GM23338 (cell line): ENCODE measurements around the gene PPIA.

Experiments
- CREB1 ChIP-seq: fragments of 250-450 bp; sonication (Bioruptor Pico); IDR thresholded peaks from 2 replicates; pipeline ENCODE4 v1.5.0; 2020; ENCODE audit warnings: low read depth, mild to moderate bottlenecking, moderate library complexity
- ETS1 ChIP-seq: IDR thresholded peaks from 2 replicates; pipeline ENCODE4 v1.6.1; 2016; ENCODE audit warnings: antibody characterized with exemption
- EZH2 ChIP-seq: fragments of 200-600 bp; sonication (generic); IDR thresholded peaks from one replicate; pipeline ENCODE4 v1.8.0; 2017; ENCODE audit warnings: antibody characterized with exemption, mild to moderate bottlenecking, low read depth; ENCODE audit not compliant: unreplicated experiment
- EZH2phosphoT487 ChIP-seq: fragments of 200-600 bp; sonication (generic); IDR thresholded peaks from one replicate; pipeline ENCODE4 v1.8.1; 2018; ENCODE audit warnings: antibody characterized with exemption; ENCODE audit not compliant: unreplicated experiment
- JUNB ChIP-seq: IDR thresholded peaks from one replicate; pipeline ENCODE4 v1.6.1; 2016; ENCODE audit warnings: antibody characterized with exemption; ENCODE audit not compliant: unreplicated experiment
- NANOG ChIP-seq: IDR thresholded peaks from 2 replicates; pipeline ENCODE4 v1.6.1; 2016; ENCODE audit warnings: antibody characterized with exemption, borderline replicate concordance
- POLR2AphosphoS5 ChIP-seq: IDR thresholded peaks from 2 replicates; pipeline ENCODE4 v1.6.1; 2016; ENCODE audit warnings: antibody characterized with exemption, low read depth
- REST ChIP-seq: IDR thresholded peaks from one replicate; pipeline ENCODE4 v1.6.1; 2018; ENCODE audit warnings: antibody characterized with exemption; ENCODE audit not compliant: unreplicated experiment
- STAT1 ChIP-seq: IDR thresholded peaks from one replicate; pipeline ENCODE4 v1.6.1; 2016; ENCODE audit warnings: antibody characterized with exemption; ENCODE audit not compliant: unreplicated experiment
- ZNF114 ChIP-seq: fragments of 250-450 bp; sonication (Bioruptor Pico); IDR thresholded peaks from 2 replicates; pipeline ENCODE4 v1.5.0; 2020; ENCODE audit warnings: mild to moderate bottlenecking, moderate library complexity
- ZNF331 ChIP-seq: fragments of 250-450 bp; sonication (Bioruptor Pico); IDR thresholded peaks from 2 replicates; pipeline ENCODE4 v1.5.0; 2020; ENCODE audit warnings: low read depth, mild to moderate bottlenecking, moderate library complexity
- ZNF462 ChIP-seq: fragments of 250-450 bp; sonication (Bioruptor Pico); IDR thresholded peaks from 2 replicates; pipeline ENCODE4 v1.5.0; 2020; ENCODE audit warnings: mild to moderate bottlenecking, moderate library complexity
- TF ChIP-seq, protein P1 (sequence below), 2 experiments: fragments of 200-600 bp in 1 of 2; sonication (generic) in 1 of 2; conservative IDR thresholded peaks; 2 replicates each; pipeline versions ENCODE4 v1.5.1 to v1.6.1; 2016 to 2017; ENCODE audit warnings: antibody characterized with exemption in 2 of 2, low read depth in 2 of 2, mild to moderate bottlenecking in 2 of 2, moderate library complexity in 1 of 2

- no peak for TF ChIP-seq EZH2
- TF ChIP-seq EZH2phosphoT487 = no peak
- TF ChIP-seq STAT1 = no peak
- TF ChIP-seq, protein P1, sequence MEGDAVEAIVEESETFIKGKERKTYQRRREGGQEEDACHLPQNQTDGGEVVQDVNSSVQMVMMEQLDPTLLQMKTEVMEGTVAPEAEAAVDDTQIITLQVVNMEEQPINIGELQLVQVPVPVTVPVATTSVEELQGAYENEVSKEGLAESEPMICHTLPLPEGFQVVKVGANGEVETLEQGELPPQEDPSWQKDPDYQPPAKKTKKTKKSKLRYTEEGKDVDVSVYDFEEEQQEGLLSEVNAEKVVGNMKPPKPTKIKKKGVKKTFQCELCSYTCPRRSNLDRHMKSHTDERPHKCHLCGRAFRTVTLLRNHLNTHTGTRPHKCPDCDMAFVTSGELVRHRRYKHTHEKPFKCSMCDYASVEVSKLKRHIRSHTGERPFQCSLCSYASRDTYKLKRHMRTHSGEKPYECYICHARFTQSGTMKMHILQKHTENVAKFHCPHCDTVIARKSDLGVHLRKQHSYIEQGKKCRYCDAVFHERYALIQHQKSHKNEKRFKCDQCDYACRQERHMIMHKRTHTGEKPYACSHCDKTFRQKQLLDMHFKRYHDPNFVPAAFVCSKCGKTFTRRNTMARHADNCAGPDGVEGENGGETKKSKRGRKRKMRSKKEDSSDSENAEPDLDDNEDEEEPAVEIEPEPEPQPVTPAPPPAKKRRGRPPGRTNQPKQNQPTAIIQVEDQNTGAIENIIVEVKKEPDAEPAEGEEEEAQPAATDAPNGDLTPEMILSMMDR (conservative IDR thresholded peaks at IDR 0.05; ENCODE audit: low read depth in 2 of 2) = no peak
- TF ChIP-seq POLR2AphosphoS5 = no peak
- no peak for TF ChIP-seq REST
- no peak for TF ChIP-seq ZNF114 (CRISPR knock-in tag)
- no peak for TF ChIP-seq ZNF462 (CRISPR knock-in tag)
- TF ChIP-seq CREB1 (CRISPR knock-in tag) = no peak
- TF ChIP-seq NANOG = no peak
- TF ChIP-seq JUNB = no peak
- TF ChIP-seq ZNF331 (CRISPR knock-in tag) = no peak
- no peak for TF ChIP-seq ETS1
Measured at GRCh38 chr7:44772440-44772839, 24.0 kb upstream of the PPIA start.
